ENCODE measurements around the gene PGA3.
"Not testable (repeated sequence)": the region's sequence is repeated elsewhere in the genome, so short reads cannot be mapped to it uniquely, and the experiment has no call there.

PGA3 gene

DNA sequence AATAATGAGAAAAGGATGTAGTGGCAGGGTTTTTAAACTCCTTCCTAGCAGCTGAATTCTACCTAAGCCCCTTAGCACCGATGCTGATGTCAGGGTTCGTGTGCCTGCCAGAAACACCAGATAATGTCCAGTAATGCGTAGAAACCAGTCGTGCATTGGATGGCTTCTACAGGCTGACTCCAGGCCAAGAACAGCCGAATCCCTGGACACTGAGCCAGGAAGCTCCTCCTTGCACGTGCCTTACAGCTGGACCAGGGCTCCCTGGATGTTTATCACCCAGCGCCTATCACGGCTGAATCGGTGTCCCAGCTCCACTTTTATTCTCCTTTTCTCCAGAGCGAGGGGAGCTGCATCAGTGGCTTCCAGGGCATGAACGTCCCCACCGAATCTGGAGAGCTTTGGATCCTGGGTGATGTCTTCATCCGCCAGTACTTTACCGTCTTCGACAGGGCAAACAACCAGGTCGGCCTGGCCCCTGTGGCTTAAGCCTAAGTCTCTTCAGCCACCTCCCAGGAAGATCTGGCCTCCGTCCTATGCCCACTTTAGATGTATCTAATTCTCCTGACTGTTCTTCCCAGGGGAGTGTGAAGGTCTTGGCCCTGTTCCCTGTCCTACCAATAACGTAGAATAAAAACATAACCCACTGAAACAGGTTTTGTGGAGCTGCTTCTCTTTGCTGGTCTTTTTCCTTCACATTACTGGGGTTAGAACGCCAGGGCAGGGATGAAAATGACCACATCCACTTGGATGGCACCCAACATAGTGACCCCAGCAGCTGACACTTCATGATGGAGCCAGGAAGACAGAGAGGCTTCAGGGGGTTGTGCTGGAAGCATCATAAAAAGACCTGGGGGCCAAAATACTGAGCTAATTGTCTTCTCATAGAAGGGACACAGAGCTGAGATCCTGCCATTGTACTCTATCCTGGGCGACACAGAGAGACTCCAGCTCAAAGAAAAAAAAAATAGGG is 47.8 kb downstream of the PGA3 start:
- DNase-seq (ENCODE audit: low read depth), result not testable (repeated sequence)

DNA sequence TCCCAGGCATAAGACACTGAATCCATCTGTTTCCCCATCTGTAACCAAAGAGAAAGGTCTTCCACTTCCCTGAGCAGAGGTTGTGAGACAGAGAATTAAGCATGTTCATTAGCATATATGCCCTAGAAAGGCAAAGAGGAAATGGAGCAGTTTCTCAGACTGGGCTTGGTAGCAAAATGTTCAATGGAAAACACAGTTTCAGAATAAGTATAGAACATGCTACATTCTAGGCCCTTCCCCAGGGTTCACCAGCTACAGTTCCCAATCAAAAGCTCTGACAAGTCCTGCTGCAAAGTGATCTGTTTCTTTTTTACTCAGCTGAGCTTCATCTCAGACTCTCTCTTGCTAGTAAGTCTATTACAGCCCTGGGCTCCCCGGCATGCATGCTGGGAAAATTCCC is 49.0 kb downstream of the PGA3 start:
- DNase-seq (ENCODE audit: low read depth), result not testable (repeated sequence)

DNA sequence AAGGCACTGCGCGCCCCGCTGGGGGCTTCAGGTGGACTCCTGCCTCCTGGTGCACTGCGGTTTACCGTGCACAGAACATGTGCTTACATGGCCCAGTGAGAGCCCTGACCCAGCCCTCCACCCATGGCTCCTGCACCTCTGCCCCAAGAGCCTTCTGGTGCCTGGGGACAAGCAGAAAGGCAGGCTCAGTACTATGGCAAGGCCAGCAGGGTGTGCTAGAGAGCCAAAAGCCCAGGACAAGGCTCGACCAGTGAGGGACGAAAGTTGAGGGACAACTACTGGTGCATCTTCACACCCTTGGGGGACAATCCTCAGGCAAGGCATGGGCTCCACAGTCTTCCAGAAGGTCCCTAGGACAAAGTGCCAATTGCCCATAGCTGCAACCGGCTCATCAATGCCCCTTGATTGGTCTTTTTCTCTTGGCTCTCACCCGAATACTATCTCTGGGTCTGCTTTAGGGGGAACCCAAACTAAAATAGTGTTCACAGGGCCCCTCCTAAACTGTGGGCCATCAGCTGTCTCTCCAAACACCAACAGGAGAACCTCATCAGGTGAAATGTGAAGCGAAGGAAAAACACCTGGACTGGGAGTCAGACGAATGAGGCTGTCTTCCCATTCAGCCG is 51.2 kb downstream of the PGA3 start:
- DNase-seq (ENCODE audit: low read depth), result peak; percentile 37

DNA sequence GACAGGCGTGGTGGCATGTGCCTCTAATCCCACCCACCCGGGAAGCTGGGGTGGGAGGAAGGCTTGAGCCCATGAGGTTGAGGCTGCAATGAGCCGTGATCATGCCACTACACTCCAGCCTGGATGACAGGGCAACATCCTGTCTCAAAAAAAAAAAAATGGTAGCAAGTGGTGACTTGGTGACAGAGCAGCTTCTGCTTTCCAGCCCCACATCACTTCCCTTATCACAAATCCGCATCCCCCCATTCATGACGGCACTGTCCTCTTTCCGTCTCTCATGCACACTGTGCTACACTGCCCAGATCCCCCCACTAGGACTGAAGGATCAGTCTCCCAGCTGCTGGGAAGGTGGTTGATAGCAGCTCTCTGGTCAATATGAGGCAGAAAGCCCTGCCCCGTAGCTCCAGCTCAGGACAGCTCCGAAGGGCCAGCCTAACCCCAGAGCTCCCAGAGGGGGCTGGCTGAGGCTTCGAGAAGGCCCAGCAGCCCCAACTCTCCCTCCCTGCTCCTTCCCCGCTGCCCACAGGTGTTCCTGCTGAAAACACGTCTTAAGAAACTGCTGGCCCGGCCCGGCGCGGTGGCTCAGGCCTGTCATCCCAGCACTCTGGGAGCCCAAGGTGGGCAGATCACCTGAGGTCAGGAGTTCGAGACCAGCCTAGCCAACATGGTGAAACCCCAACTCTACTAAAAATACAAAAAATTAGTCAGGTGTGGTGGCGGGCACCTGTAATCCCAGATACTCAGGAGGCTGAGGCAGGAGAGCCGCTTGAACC is 53.6 kb downstream of the PGA3 start:
- DNase-seq (ENCODE audit: low read depth), result no peak

DNA sequence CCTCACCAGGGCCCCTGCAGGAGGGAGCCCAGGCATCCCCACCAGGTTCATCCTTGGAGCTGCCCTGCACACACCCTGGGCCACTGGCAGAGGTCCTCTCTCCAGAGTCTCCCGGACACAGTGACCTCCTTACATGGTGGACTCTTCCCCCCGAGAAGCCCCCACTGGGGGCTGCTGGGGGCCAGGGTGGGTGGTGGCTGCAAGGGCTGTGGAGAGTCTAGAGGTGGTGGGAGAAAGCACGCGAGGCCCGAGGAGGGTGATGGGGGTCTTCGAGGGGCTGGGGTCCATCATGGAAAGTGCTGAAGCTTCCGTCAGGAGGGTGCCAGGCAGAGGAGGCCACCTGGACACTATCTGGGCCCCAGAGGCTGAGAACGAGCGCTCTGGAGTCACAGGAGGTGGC is 55.2 kb downstream of the PGA3 start:
- no peak for DNase-seq (ENCODE audit: low read depth)

DNA sequence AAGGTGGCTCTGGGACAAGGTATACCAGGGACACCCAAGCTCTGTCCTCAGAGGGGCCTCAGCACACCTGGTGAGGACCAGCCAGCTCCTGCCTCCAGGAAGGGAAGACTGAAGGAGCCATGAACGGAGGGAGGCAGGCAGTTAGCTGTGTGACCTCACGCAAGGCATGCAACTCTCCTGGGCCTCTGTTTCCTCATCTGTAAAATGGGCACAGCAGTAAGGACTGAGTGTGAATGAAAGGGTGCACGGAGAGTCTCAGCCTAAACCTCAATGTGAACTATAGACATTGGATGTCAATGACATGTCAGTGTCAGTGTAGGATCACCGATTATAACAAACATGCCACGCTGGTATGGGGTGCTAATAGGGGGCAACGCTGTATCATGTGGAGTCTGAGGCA is 56.0 kb downstream of the PGA3 start:
- DNase-seq (ENCODE audit: low read depth), result no peak

All from amniotic epithelial cell (primary cell).